GM18907 (cell line): ENCODE results near the gene ZNF155.

Experiments
- ATAC-seq: cut with Tn5 transposase; IDR thresholded peaks from one replicate; pipeline ENCODE4 v1.9.1; 2021; ENCODE audit warnings: mild to moderate bottlenecking, moderate library complexity; ENCODE audit not compliant: unreplicated experiment

Gene ZNF155

GRCh38 chr19:44003461-44004009, 19.5 kb downstream of the ZNF155 start:
- ATAC-seq = no peak

- ATAC-seq = no peak
These were observed 22.0 kb downstream of the ZNF155 start for GRCh38 chr19:44005973-44006372.

GRCh38 chr19:44007473-44007872, 23.5 kb downstream of the ZNF155 start:
- ATAC-seq = no peak

- no peak for ATAC-seq
These were observed 26.5 kb downstream of the ZNF155 start for GRCh38 chr19:44010468-44010867.

- ATAC-seq = no peak
These were observed 35.5 kb downstream of the ZNF155 start for GRCh38 chr19:44019498-44019897.

- no peak for ATAC-seq
These were observed 37.2 kb downstream of the ZNF155 start for GRCh38 chr19:44021221-44021620.

GRCh38 chr19:44024900-44025216, 40.9 kb downstream of the ZNF155 start:
- no peak for ATAC-seq

- peak; percentile 93 for ATAC-seq
These were observed 41.4 kb downstream of the ZNF155 start, which contains the start of gene ZNF222 for GRCh38 chr19:44025217-44025936. TSS of gene ZNF222 (plus strand) at chr19:44025379. CDS start at chr19:44025437, 58 bp downstream.

- ATAC-seq = no peak
These were observed 42.6 kb downstream of the ZNF155 start for GRCh38 chr19:44026622-44027021.

- no peak for ATAC-seq
These were observed 48.1 kb downstream of the ZNF155 start for GRCh38 chr19:44032001-44032610.

GRCh38 chr19:44042147-44042546, 58.2 kb downstream of the ZNF155 start:
- ATAC-seq = no peak
